ENCODE results near the gene CD177.

Gene CD177

DNA sequence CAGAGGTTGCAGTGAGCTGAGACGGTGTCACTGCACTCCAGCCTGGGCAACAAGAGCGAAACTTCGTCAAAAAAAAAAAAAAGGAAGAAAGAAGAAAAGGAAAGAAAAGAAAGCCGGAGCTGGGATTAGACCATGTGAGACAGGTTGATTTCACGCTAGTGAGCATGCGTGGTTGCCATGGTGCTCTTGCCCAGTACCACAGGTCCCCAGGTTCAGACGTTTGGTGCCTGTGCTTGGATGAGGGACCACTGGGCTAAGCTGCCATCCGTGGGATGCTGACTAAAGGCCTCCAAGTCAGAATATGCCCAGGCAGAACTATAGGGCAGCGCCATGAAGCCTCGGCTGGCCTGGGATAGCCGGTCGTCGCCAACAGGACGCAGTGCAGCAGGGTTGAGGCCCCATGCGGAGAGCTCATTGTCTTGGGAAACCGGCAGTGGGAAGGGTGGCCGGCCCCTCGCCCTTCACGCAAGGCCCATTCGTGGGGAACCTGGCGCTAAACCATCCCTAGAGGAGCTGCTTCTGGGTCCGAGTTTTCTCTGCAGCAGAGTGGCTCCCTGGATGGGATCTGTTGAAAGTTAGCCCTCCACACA, 54.0 kb downstream of the CD177 start:
- Histone ChIP-seq H3K9me3 (ENCODE audit: low read length) (no peaks in the 10 kb centered on the region), H3K9ac (ENCODE audit: low read length) (no peak overlapping the region), H3K4me1 (ENCODE audit: insufficient read depth, low read length, severe bottlenecking) (no peaks in the 10 kb centered on the region), H3K27ac (ENCODE audit: low read depth, low read length, poor library complexity, severe bottlenecking) (no peak overlapping the region), H3K27me3 (ENCODE audit: insufficient read depth, low read length) (no peaks in the 10 kb centered on the region; the same call in 1 of the 2 replicates), H3K36me3 (ENCODE audit: insufficient read depth, low read length) (no peaks in the 10 kb centered on the region), H3F3A (ENCODE audit: insufficient read depth, low read length) (no peaks in the 10 kb centered on the region), H4K20me1 (ENCODE audit: insufficient read depth, low read length) (no peaks in the 10 kb centered on the region), H3K4me2 (ENCODE audit: low read length) (no peak overlapping the region), H3K4me3 (ENCODE audit: low read depth, low read length, poor library complexity, severe bottlenecking) (no peak overlapping the region), H2AFZ (ENCODE audit: low read length) (no peak overlapping the region), H3K79me2 (ENCODE audit: insufficient read depth, low read length) (no peaks in the 10 kb centered on the region), H3K9me2 (ENCODE audit: low read depth, low read length) (no peaks in the 10 kb centered on the region)
- TF ChIP-seq EZH2 (IDR thresholded peaks at IDR 0.05; ENCODE audit: borderline replicate concordance, low read length) = no peak
- TF ChIP-seq, protein P1, sequence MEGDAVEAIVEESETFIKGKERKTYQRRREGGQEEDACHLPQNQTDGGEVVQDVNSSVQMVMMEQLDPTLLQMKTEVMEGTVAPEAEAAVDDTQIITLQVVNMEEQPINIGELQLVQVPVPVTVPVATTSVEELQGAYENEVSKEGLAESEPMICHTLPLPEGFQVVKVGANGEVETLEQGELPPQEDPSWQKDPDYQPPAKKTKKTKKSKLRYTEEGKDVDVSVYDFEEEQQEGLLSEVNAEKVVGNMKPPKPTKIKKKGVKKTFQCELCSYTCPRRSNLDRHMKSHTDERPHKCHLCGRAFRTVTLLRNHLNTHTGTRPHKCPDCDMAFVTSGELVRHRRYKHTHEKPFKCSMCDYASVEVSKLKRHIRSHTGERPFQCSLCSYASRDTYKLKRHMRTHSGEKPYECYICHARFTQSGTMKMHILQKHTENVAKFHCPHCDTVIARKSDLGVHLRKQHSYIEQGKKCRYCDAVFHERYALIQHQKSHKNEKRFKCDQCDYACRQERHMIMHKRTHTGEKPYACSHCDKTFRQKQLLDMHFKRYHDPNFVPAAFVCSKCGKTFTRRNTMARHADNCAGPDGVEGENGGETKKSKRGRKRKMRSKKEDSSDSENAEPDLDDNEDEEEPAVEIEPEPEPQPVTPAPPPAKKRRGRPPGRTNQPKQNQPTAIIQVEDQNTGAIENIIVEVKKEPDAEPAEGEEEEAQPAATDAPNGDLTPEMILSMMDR (IDR thresholded peaks at IDR 0.05; ENCODE audit: low read length) = no peak

DNA sequence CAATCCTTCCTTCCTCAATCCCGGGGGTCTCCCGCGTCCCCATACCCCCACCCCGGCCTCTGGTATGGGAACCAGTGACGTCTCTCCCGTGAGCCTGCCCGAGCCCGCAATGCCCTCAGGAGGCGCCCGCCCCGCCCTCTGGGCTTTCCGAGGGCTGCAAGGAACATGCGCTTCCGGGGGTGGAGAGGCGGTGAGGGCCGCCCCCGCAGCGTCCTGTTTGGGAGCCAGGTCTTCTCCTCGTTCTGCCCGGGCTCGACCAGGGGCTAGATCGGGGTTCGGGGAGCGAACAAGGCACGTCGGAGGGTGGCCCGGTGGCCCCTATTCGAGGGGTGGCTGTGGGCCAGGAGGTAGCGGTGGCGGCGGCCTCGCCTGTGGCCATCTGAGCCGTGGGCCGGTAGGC, 54.6 kb downstream of the CD177 start:
- no peaks in the 10 kb centered on the region; the same call in 1 of the 2 replicates for H3K27me3 ChIP-seq (ENCODE audit: insufficient read depth, low read length)
- no peaks in the 10 kb centered on the region for H3K9me2 ChIP-seq (ENCODE audit: low read depth, low read length)
- no peaks in the 10 kb centered on the region for H3K79me2 ChIP-seq (ENCODE audit: insufficient read depth, low read length)
- H3F3A ChIP-seq (ENCODE audit: insufficient read depth, low read length) = no peaks in the 10 kb centered on the region
- H3K4me2 ChIP-seq (ENCODE audit: low read length) = no peak overlapping the region
- H3K9ac ChIP-seq (ENCODE audit: low read length) = no peak overlapping the region
- no peak overlapping the region for H3K27ac ChIP-seq (ENCODE audit: low read depth, low read length, poor library complexity, severe bottlenecking)
- H3K4me1 ChIP-seq (ENCODE audit: insufficient read depth, low read length, severe bottlenecking) = no peaks in the 10 kb centered on the region
- no peak overlapping the region for H2AFZ ChIP-seq (ENCODE audit: low read length)
- H3K9me3 ChIP-seq (ENCODE audit: low read length) = no peaks in the 10 kb centered on the region
- no peaks in the 10 kb centered on the region for H3K36me3 ChIP-seq (ENCODE audit: insufficient read depth, low read length)
- H3K4me3 ChIP-seq (ENCODE audit: low read depth, low read length, poor library complexity, severe bottlenecking) = no peak overlapping the region
- TF ChIP-seq EZH2 (IDR thresholded peaks at IDR 0.05; ENCODE audit: borderline replicate concordance, low read length) = no peak
- TF ChIP-seq, protein P1 (IDR thresholded peaks at IDR 0.05; ENCODE audit: low read length) = no peak
- H4K20me1 ChIP-seq (ENCODE audit: insufficient read depth, low read length) = no peaks in the 10 kb centered on the region

DNA sequence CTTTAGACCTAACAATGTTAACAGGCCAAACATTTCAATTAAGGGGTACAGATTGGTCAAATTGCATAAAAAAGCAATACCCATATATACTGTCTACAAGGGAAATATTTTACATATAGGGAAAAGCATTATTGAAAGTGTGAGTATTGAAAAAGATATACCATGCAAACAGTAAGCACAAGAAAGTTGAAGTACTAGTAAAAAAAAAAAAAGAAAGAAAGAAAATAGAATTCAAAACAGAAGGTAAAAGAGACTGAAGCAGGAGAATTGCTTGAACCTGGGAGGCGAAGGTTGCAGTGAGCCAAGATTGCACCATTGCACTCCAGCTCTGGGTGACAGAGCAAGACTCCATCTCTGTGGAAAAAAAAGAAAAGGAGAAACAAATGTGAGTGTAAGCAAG, 55.9 kb downstream of the CD177 start:
- H3K27me3 ChIP-seq (ENCODE audit: insufficient read depth, low read length) = no peaks in the 10 kb centered on the region; the same call in 1 of the 2 replicates
- H3F3A ChIP-seq (ENCODE audit: insufficient read depth, low read length) = no peaks in the 10 kb centered on the region
- no peaks in the 10 kb centered on the region for H3K9me3 ChIP-seq (ENCODE audit: low read length)
- TF ChIP-seq, protein P1 (IDR thresholded peaks at IDR 0.05; ENCODE audit: low read length) = no peak
- TF ChIP-seq EZH2 (IDR thresholded peaks at IDR 0.05; ENCODE audit: borderline replicate concordance, low read length) = no peak
- no peaks in the 10 kb centered on the region for H3K79me2 ChIP-seq (ENCODE audit: insufficient read depth, low read length)
- no peak overlapping the region for H3K4me3 ChIP-seq (ENCODE audit: low read depth, low read length, poor library complexity, severe bottlenecking)
- H4K20me1 ChIP-seq (ENCODE audit: insufficient read depth, low read length) = no peaks in the 10 kb centered on the region
- H3K9me2 ChIP-seq (ENCODE audit: low read depth, low read length) = no peaks in the 10 kb centered on the region
- H3K9ac ChIP-seq (ENCODE audit: low read length) = no peak overlapping the region
- no peak overlapping the region for H2AFZ ChIP-seq (ENCODE audit: low read length)
- no peaks in the 10 kb centered on the region for H3K4me1 ChIP-seq (ENCODE audit: insufficient read depth, low read length, severe bottlenecking)
- no peaks in the 10 kb centered on the region for H3K36me3 ChIP-seq (ENCODE audit: insufficient read depth, low read length)
- H3K4me2 ChIP-seq (ENCODE audit: low read length) = no peak overlapping the region
- no peak overlapping the region for H3K27ac ChIP-seq (ENCODE audit: low read depth, low read length, poor library complexity, severe bottlenecking)

All from OCI-LY1 (cell line).